ENCODE measurements around the gene TBX4. TPM values are rescaled to one million over a fixed set of nuclear protein-coding genes. Genes with fewer than 3 reads are reported as not detected.

TBX4 gene
- total RNA-seq, 1 experiment from 2014 or later: not detected

DNA sequence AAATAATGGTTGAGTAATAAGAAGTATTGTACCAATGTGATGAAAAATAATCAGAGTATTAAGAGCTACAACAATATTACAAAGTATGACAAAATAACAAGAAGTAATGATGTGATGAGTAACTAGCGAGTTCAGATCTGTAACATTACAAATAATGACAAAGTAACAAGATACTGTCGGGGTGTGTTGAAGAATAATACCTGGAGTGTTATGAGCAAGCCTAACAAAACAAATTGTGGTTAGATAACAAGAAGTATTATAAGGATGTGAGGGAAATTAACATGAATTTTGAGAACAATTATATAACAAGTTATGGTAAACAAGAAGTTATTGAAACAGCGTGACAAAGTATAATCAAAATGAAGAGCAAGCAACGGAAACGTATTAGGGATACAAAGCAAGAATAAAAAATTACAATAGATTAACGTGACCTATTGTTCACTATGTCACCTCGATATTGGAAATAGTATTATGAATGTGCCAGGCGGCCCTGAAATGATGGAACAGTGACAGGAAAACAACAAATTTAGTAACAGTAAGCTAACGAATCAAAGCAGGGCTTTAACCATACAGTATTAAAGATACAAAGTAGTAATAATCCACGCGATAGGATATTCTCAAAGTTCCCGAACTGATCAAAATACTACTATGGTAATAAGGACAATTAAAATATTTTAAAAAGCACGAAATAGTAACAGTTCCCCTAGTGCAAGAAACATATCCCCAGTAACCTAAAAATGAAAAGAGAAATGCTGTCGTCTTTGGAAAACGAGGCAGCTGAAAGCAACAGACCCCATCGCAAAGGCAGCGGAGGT, 1.6 kb downstream of the TBX4 start:
- WGBS (ENCODE audit: extremely low coverage, insufficient read length, low lambda C conversion rate): no CpG with 5 or more reads among the region's 17 CpGs
- peaks cover 0 to 2% (median 0%) of the 10 kb centered on the region in 3 experiments; a peak in 1 of 7 replicates for H3K36me3 Mint-ChIP-seq (ENCODE audit: insufficient read depth in 1 of 3, low read depth in 3 of 3)

More for the DNA sequence above, 1.6 kb downstream of the TBX4 start:
- no peak overlapping the region for H2BK15ac ChIP-seq (ENCODE audit: low read depth, low read length)
- no peak overlapping the region for H3T11ph ChIP-seq (ENCODE audit: low read length)
- H3K9me3 Mint-ChIP-seq: peaks cover 7% of the 10 kb centered on the region in 2 experiments; a peak in 4 of 5 replicates
- H3K56ac ChIP-seq (ENCODE audit: insufficient read length, low read depth, low read length): no peak overlapping the region
- H3K9ac ChIP-seq (ENCODE audit: extremely low read depth, insufficient read length, low read length): no peak overlapping the region
- no peak overlapping the region for H3K14ac ChIP-seq (ENCODE audit: insufficient read depth, low read length)
- no peak overlapping the region for H2AFZ ChIP-seq (ENCODE audit: low read length)
- peaks cover 98% of the 10 kb centered on the region for H3K27me3 Mint-ChIP-seq (ENCODE audit: low read depth)
- H3K4me1 Mint-ChIP-seq: peaks cover 27 to 44% of the 10 kb centered on the region in 2 experiments
- no peaks in the 10 kb centered on the region for H3K9me3 ChIP-seq (ENCODE audit: control insufficient read depth, low read depth, low read length)
- H2BK20ac ChIP-seq (ENCODE audit: low read depth, low read length, poor library complexity, severe bottlenecking): no peak overlapping the region
- H2AK5ac ChIP-seq (ENCODE audit: insufficient read length, low read length): no peak overlapping the region
- TF ChIP-seq, protein P1, sequence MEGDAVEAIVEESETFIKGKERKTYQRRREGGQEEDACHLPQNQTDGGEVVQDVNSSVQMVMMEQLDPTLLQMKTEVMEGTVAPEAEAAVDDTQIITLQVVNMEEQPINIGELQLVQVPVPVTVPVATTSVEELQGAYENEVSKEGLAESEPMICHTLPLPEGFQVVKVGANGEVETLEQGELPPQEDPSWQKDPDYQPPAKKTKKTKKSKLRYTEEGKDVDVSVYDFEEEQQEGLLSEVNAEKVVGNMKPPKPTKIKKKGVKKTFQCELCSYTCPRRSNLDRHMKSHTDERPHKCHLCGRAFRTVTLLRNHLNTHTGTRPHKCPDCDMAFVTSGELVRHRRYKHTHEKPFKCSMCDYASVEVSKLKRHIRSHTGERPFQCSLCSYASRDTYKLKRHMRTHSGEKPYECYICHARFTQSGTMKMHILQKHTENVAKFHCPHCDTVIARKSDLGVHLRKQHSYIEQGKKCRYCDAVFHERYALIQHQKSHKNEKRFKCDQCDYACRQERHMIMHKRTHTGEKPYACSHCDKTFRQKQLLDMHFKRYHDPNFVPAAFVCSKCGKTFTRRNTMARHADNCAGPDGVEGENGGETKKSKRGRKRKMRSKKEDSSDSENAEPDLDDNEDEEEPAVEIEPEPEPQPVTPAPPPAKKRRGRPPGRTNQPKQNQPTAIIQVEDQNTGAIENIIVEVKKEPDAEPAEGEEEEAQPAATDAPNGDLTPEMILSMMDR (conservative IDR thresholded peaks at IDR 0.05): no peak
- H3K23ac ChIP-seq (ENCODE audit: insufficient read length, low read depth, low read length): no peak overlapping the region
- no peak overlapping the region for H2BK12ac ChIP-seq (ENCODE audit: insufficient read length, low read depth, low read length)
- no peaks in the 10 kb centered on the region for H3K4me1 ChIP-seq (ENCODE audit: insufficient read depth, low read length)
- peaks cover 81% of the 10 kb centered on the region for H3K27me3 ChIP-seq (ENCODE audit: insufficient read depth, low read length)
- no peak overlapping the region for H4K8ac ChIP-seq (replicated peaks; ENCODE audit: insufficient read length, low read depth, low read length)
- no peak overlapping the region for H2BK120ac ChIP-seq (ENCODE audit: low read depth, low read length, poor library complexity, severe bottlenecking)
- H3K79me1 ChIP-seq (ENCODE audit: insufficient read depth, low read depth, low read length, poor library complexity, severe bottlenecking): no peaks in the 10 kb centered on the region
- no peak overlapping the region; a peak in 2 of 7 replicates for H3K27ac Mint-ChIP-seq
- no peak overlapping the region for H2BK5ac ChIP-seq (ENCODE audit: insufficient read length, low read length)
- H3K79me2 ChIP-seq (ENCODE audit: insufficient read depth, low read length): no peaks in the 10 kb centered on the region
- H3K27ac ChIP-seq (ENCODE audit: insufficient read length, low read depth, low read length): no peak overlapping the region
- H3K4ac ChIP-seq (ENCODE audit: low read depth, low read length): no peak overlapping the region
- peak overlapping the region; percentile 32 to 68; a peak in 4 of 5 replicates for H3K4me3 Mint-ChIP-seq
- no peak for DNase-seq
- H4K5ac ChIP-seq (ENCODE audit: insufficient read length, low read depth, low read length): no peak overlapping the region
- H4K91ac ChIP-seq (ENCODE audit: insufficient read length, low read depth, low read length): no peak overlapping the region
- H4K20me1 ChIP-seq (ENCODE audit: control insufficient read depth, insufficient read depth, insufficient read length): no peaks in the 10 kb centered on the region
- peaks cover 13% of the 10 kb centered on the region for H3K23me2 ChIP-seq (ENCODE audit: insufficient read length, low read depth, low read length, poor library complexity, severe bottlenecking)
- H3K18ac ChIP-seq (ENCODE audit: insufficient read length, low read depth, low read length): no peak overlapping the region
- no peak overlapping the region for H3K4me2 ChIP-seq (ENCODE audit: insufficient read depth, insufficient read length, low read length)

Measured in H9 (cell line).